HepG2 (cell line): ENCODE data around the gene SLC16A6. TPM values are rescaled to one million over a fixed set of nuclear protein-coding genes. Genes with fewer than 3 reads are reported as not detected.
A peak's percentile ranks its signal among the peaks of the same experiment; 100 is the strongest.
"Not testable (repeated sequence)": the region's sequence is repeated elsewhere in the genome, so short reads cannot be mapped to it uniquely, and the experiment has no call there.

Experiments
- ATAC-seq: fragments of 200-7000 bp; cut with Tn5 transposase; 3 replicates; pipeline ENCODE4 v1.9.1; 2020; ENCODE audit warnings: mild to moderate bottlenecking, moderate library complexity
- BruUV-seq: library from RNA; stranded (reverse); fragments of 400-500 nt; replicated peaks from 2 replicates; lab custom pipeline; 2021; lab: Mats Ljungman, UMichigan
- CTCF ChIA-PET: fragments of 300-600 bp; formaldehyde crosslinking; extraction: SDS; loops from one replicate; lab custom pipeline; 2021; ENCODE audit warnings: low total read pairs, inconsistent platforms, low intra/inter-chr PET ratio; lab: Yijun Ruan, JAX
- POLR2A ChIA-PET: fragments of 350-600 bp; sonication (Branson Sonifier 250); formaldehyde crosslinking; loops from one replicate; lab custom pipeline; 2020; ENCODE audit warnings: antibody characterized with exemption, inconsistent platforms; lab: Yijun Ruan, JAX
- DNase-seq: peaks from one replicate; pipeline ENCODE4 v3.0.0-alpha.2; 2015; ENCODE audit warnings: low spot score
- FAIRE-seq: peaks from 3 replicates; lab custom pipeline; 2011; peaks lifted over from hg19 to GRCh38; lab: Jason Lieb, UNC
- H2AFZ ChIP-seq: one replicate; pipeline ENCODE4 v1.6.1; 2011; ENCODE audit warnings: low read length, inconsistent platforms
- H3K27ac ChIP-seq: fragments of 300-600 bp; 3 replicates; pipeline ENCODE4 v1.8.0; 2011; ENCODE audit warnings: mixed run types, mild to moderate bottlenecking, mixed read lengths, low read length, inconsistent platforms; ENCODE audit not compliant: insufficient read depth; ENCODE audit errors: extremely low read length
- H3K27me3 ChIP-seq, 2 experiments: fragments of 200-600 bp in 1 of 2; 2 replicates in 1 of 2; 3 replicates in 1 of 2; pipeline versions ENCODE4 v1.6.0 to v1.8.0; 2011; ENCODE audit warnings: low read length in 2 of 2, mild to moderate bottlenecking in 2 of 2, moderate library complexity in 2 of 2, inconsistent platforms in 1 of 2; ENCODE audit not compliant: insufficient read depth in 2 of 2, control insufficient read depth in 1 of 2
- H3K36me3 ChIP-seq, 2 experiments: fragments of 200-600 bp in 1 of 2; replicated peaks in 1 of 2; 2 replicates in 1 of 2; 3 replicates in 1 of 2; pipeline versions ENCODE4 v1.5.1 to v1.8.0; 2011; ENCODE audit warnings: low read length in 2 of 2, inconsistent platforms in 1 of 2; ENCODE audit not compliant: insufficient read depth in 2 of 2, control insufficient read depth in 1 of 2
- H3K4me1 ChIP-seq: 2 replicates; pipeline ENCODE4 v1.5.1; 2012; ENCODE audit warnings: low read length, inconsistent platforms; ENCODE audit not compliant: insufficient read depth
- H3K4me2 ChIP-seq: 2 replicates; pipeline ENCODE4 v1.6.0; 2011; ENCODE audit warnings: low read depth, low read length, inconsistent platforms
- H3K4me3 ChIP-seq, 3 experiments: fragments of 200-600 bp in 1 of 3; sonication (generic), shearing (Covaris generic) in 1 of 3; replicated peaks in 1 of 3; 2 replicates each; pipeline ENCODE4 v1.5.1; 2011 to 2016; ENCODE audit warnings: low read length in 3 of 3, inconsistent platforms in 2 of 3, low read depth in 2 of 3, mild to moderate bottlenecking in 2 of 3, control low read depth in 1 of 3, mixed read lengths in 1 of 3; ENCODE audit not compliant: insufficient read depth in 1 of 3
- H3K79me2 ChIP-seq: one replicate; pipeline ENCODE4 v1.6.1; 2011; ENCODE audit warnings: low read length, inconsistent platforms; ENCODE audit not compliant: insufficient read depth
- H3K9ac ChIP-seq: 2 replicates; pipeline ENCODE4 v1.6.0; 2011; ENCODE audit warnings: mild to moderate bottlenecking, low read depth, low read length, inconsistent platforms; ENCODE audit not compliant: insufficient read depth
- H3K9me3 ChIP-seq: 2 replicates; pipeline ENCODE4 v1.5.1; 2012; ENCODE audit warnings: mild to moderate bottlenecking, low read length
- H4K20me1 ChIP-seq: 2 replicates; pipeline ENCODE4 v1.6.0; 2011; ENCODE audit warnings: inconsistent platforms, mild to moderate bottlenecking, low read length, moderate library complexity; ENCODE audit not compliant: insufficient read depth
- E2F5 ChIP-seq: sonication (generic); formaldehyde crosslinking; conservative IDR thresholded peaks from 2 replicates; pipeline ENCODE4 v1.4.0; 2020; ENCODE audit warnings: missing genetic modification reagents
- FOSL2 ChIP-seq: sonication (generic); formaldehyde crosslinking; IDR thresholded peaks from 2 replicates; pipeline ENCODE4 v1.4.0; 2020; ENCODE audit warnings: missing genetic modification reagents
- KLF16 ChIP-seq, 2 experiments: sonication (generic) in 1 of 2; formaldehyde crosslinking in 1 of 2; IDR thresholded peaks; 2 replicates each; pipeline versions ENCODE4 v1.6.1 to v1.8.0; 2016 to 2023; ENCODE audit warnings: missing genetic modification reagents in 2 of 2, missing compliant biosample characterization in 1 of 2
- NFATC3 ChIP-seq: sonication (generic); formaldehyde crosslinking; IDR thresholded peaks from 2 replicates; pipeline ENCODE4 v1.5.1; 2020; ENCODE audit warnings: mild to moderate bottlenecking, missing genetic modification reagents
- PATZ1 ChIP-seq: sonication (generic); formaldehyde crosslinking; IDR thresholded peaks from 2 replicates; pipeline ENCODE4 v1.4.0; 2020; ENCODE audit warnings: missing genetic modification reagents
- RXRA ChIP-seq: sonication (generic); formaldehyde crosslinking; IDR thresholded peaks from 2 replicates; pipeline ENCODE4 v1.5.1; 2020; ENCODE audit warnings: missing genetic modification reagents
- U2AF2 ChIP-seq: fragments of 200-400 bp; formaldehyde crosslinking; IDR thresholded peaks from 2 replicates; pipeline ENCODE4 v1.6.1; 2017; ENCODE audit warnings: low read depth, mild to moderate bottlenecking, low read length
- ZBTB46 ChIP-seq: sonication (generic); formaldehyde crosslinking; IDR thresholded peaks from 2 replicates; pipeline ENCODE4 v1.4.0; 2020; ENCODE audit warnings: mild to moderate bottlenecking, missing genetic modification reagents, borderline replicate concordance
- ZNF282 ChIP-seq: fragments of 450-650 bp; IDR thresholded peaks from 2 replicates; pipeline ENCODE4 v1.6.1; 2018; ENCODE audit not compliant: partially characterized antibody
- WGBS: methylation state at CpG from one replicate; pipeline ENCODE4 v1.1.6; 2017; ENCODE audit warnings: low lambda C conversion rate; 5-methylcytosine and 5-hydroxymethylcytosine counted together
- in situ Hi-C: cut with HindIII; loops from 2 replicates; pipeline ENCODE4 v1.10.0; 2017; ENCODE audit warnings: low pct_unique_long_range_greater_than_20kb; ENCODE audit not compliant: extremely low pct_ligation_motif_present
- intact Hi-C: fragments of 100-400 bp; cut with micrococcal nuclease; formaldehyde crosslinking; loops from one replicate; pipeline ENCODE4 v1.10.0; 2022; ENCODE audit not compliant: unreplicated experiment
- polyA plus RNA-seq, 8 experiments: library from polyadenylated mRNA; depleted of rRNA in 3 of 8; stranded (reverse) in 7 of 8; unstranded in 1 of 8; fragments of >200 nt; fragmentation: Illumina TruSeq in 4 of 8; extraction: Trizol in 4 of 8; gene quantifications; 2 replicates each; pipeline versions ENCODE4 v1.2.1 to v1.2.3, GENCODE V29; 2011 to 2016; ENCODE audit warnings: low read depth in 4 of 8, missing spikeins in 1 of 8, mixed read lengths in 1 of 8; ENCODE audit not compliant: insufficient read depth in 1 of 8
- total RNA-seq, 5 experiments: library from RNA; depleted of rRNA; stranded (reverse); fragments of >200 nt; fragmentation: Illumina TruSeq; extraction: Trizol; gene quantifications; 2 replicates each; pipeline ENCODE4 v1.2.3, GENCODE V29; 2016; ENCODE audit warnings: low read depth in 1 of 5

Gene SLC16A6
- total and polyA plus RNA-seq, 2 of the 13 experiments (the other 11 are each of a cell fraction or from before 2014, with no cell fraction given): 1.1 to 44.7 TPM

DNA sequence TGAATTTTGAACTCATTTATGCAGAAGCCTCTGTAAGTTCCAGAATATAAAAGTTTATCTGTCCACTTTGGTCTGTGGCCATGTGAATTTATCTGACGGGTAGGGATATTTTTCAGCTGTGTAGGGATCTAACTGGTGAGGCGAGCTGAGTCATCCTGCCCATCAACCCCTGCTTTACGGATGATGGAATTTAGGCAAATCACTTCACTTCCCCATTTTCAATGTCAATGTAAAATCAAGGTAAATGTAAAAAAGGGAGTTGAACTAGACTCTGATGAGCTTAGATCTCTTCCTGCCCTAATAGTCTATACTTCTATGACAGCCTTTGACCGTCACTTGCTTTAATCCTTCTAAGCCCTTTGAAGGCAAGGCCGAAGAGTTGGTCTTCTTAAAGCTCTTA is 2.6 kb downstream of the SLC16A6 start:
- H3K4me2 ChIP-seq: no peak overlapping the region
- H3K79me2 ChIP-seq: no peaks in the 10 kb centered on the region
- H3K4me3 ChIP-seq: no peak overlapping the region
- no peak for FAIRE-seq
- no peak for TF ChIP-seq U2AF2
- no peak for TF ChIP-seq ZBTB46 (CRISPR knock-in tag)
- no peak for TF ChIP-seq PATZ1 (CRISPR knock-in tag)
- no peak for TF ChIP-seq RXRA (CRISPR knock-in tag)
- peak; percentile 38; the same call in 1 of the 2 replicates for TF ChIP-seq FOSL2 (CRISPR knock-in tag)
- TF ChIP-seq NFATC3 (CRISPR knock-in tag): no peak
- TF ChIP-seq KLF16 (CRISPR knock-in tag; IDR thresholded peaks at IDR 0.05): no peak
- TF ChIP-seq E2F5 (CRISPR knock-in tag): no peak
- TF ChIP-seq ZNF282: no peak
- H4K20me1 ChIP-seq: no peaks in the 10 kb centered on the region
- ChIA-PET CTCF (no interaction called here), POLR2A (interaction anchor here (1.0 to 1.1 kb wide), 2 partner anchors 10 to 95 kb away, joined by 4 to 5 read pairs; no protein-coding TSS in a partner anchor)
- H3K36me3 ChIP-seq: no peaks in the 10 kb centered on the region
- no peak overlapping the region for H3K27ac ChIP-seq
- in situ Hi-C loops (loop anchor here (25.0 kb wide), 1 partner anchor 474 kb away; no protein-coding TSS in a partner anchor), intact Hi-C loops (no loop called here)
- ATAC-seq: no peak
- 93% methylated on average over 5 of the region's 5 CpGs for WGBS
- H3K27me3 ChIP-seq: peaks cover 0 to 3% of the 10 kb centered on the region in 2 experiments; a peak in 1 of 5 replicates
- H3K9ac ChIP-seq: no peak overlapping the region
- no peaks in the 10 kb centered on the region for H3K9me3 ChIP-seq
- no peak for DNase-seq
- BruUV-seq: no TSS peak
- H2AFZ ChIP-seq: no peak overlapping the region
- H3K4me1 ChIP-seq: peaks cover 31% of the 10 kb centered on the region

DNA sequence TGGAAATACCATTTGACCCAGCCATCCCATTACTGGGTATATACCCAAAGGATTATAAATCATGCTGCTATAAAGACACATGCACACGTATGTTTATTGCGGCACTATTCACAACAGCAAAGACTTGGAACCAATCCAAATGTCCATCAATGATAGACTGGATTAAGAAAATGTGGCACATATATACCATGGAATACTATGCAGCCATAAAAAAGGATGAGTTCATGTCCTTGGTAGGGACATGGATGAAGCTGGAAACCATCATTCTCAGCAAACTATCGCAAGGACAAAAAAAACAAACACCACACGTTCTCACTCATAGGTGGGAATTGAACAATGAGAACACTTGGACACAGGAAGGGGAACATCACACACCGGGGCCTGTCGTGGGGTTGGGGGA is 9.0 kb downstream of the SLC16A6 start:
- H3K9ac ChIP-seq, H4K20me1 ChIP-seq, H2AFZ ChIP-seq, H3K9me3 ChIP-seq, H3K4me3 ChIP-seq, H3K4me2 ChIP-seq, H3K27ac ChIP-seq, H3K27me3 ChIP-seq, H3K79me2 ChIP-seq, CTCF ChIA-PET, intact Hi-C loops, FAIRE-seq, POLR2A ChIA-PET, BruUV-seq, ATAC-seq, H3K4me1 ChIP-seq, DNase-seq, H3K36me3 ChIP-seq: not testable (repeated sequence)
- in situ Hi-C loops: loop anchor here (25.0 kb wide), 1 partner anchor 480 kb away; no protein-coding TSS in a partner anchor
- 94% methylated on average over 6 of the region's 6 CpGs for WGBS
